ENCODE measurements around the gene POLA1. TPM values are rescaled to one million over a fixed set of nuclear protein-coding genes. Genes with fewer than 3 reads are reported as not detected.

POLA1 gene
- total RNA-seq, 1 donor from 2014 or later: 80.4 TPM

GRCh38 chrX:24658421-24658820 lies 35.3 kb upstream of the POLA1 start:
- no peaks in the 10 kb centered on the region for H3K36me3 Mint-ChIP-seq
- H3K27me3 Mint-ChIP-seq (ENCODE audit: insufficient read depth, low read depth): peaks cover 11% of the 10 kb centered on the region
- Histone ChIP-seq H3K9me3 (ENCODE audit: low read depth) (no peaks in the 10 kb centered on the region), H3K27me3 (no peaks in the 10 kb centered on the region), H3K79me2 (ENCODE audit: low read depth) (no peaks in the 10 kb centered on the region), H2AFZ (replicated peaks) (peak overlapping the region; percentile 78), H4K20me1 (ENCODE audit: low read depth) (no peaks in the 10 kb centered on the region), H3K4me2 (peak overlapping the region; percentile 61), H3K27ac (peak overlapping the region; percentile 24), H3K36me3 (no peaks in the 10 kb centered on the region), H3K4me3 (no peak overlapping the region), H3F3A (ENCODE audit: low read depth) (peaks cover 38% of the 10 kb centered on the region), H3K9ac (no peak overlapping the region), H3K4me1 (peaks cover 33% of the 10 kb centered on the region)
- no peak overlapping the region for H3K4me3 Mint-ChIP-seq
- peaks cover 4% of the 10 kb centered on the region for H3K9me3 Mint-ChIP-seq
- peak overlapping the region; percentile 64 for H3K27ac Mint-ChIP-seq
- H3K4me1 Mint-ChIP-seq: peaks cover 33% of the 10 kb centered on the region
- DNase-seq (ENCODE audit: low spot score): peak; percentile 48
- no peak for TF ChIP-seq CTCF (IDR thresholded peaks at IDR 0.05)
- TF ChIP-seq EZH2 (IDR thresholded peaks at IDR 0.05): no peak
- TF ChIP-seq EZH2phosphoT487 (IDR thresholded peaks at IDR 0.05): no peak

DNA sequence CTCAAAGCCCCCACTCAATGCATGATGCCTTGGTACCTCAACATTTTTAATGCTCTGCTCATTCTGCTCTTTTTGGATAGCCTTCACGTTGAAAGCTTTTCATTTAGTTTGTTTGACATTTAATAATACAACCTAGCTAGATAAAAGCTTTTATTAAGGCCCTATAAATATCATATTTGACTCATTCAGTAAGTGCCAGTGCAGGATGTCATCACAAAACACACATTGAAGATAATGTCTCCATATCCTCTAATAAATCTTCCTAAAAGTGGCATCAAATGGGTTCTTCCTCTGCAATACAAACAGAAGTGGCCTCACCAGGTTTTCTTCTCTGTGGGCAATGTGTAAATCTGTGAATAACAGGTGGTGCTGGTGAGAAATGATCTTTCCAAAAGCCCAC lies 34.6 kb upstream of the POLA1 start:
- H3K27ac Mint-ChIP-seq: no peak overlapping the region
- H4K20me1 ChIP-seq (ENCODE audit: low read depth): no peaks in the 10 kb centered on the region
- H3K4me3 ChIP-seq: no peak overlapping the region
- peaks cover 4% of the 10 kb centered on the region for H3K9me3 Mint-ChIP-seq
- peaks cover 38% of the 10 kb centered on the region for H3F3A ChIP-seq (ENCODE audit: low read depth)
- H3K9me3 ChIP-seq (ENCODE audit: low read depth): no peaks in the 10 kb centered on the region
- DNase-seq (ENCODE audit: low spot score): no peak
- H3K36me3 ChIP-seq: no peaks in the 10 kb centered on the region
- H3K27me3 Mint-ChIP-seq (ENCODE audit: insufficient read depth, low read depth): peaks cover 12% of the 10 kb centered on the region
- H3K4me1 ChIP-seq: peaks cover 33% of the 10 kb centered on the region
- peak overlapping the region; percentile 4 for H3K4me2 ChIP-seq
- H3K79me2 ChIP-seq (ENCODE audit: low read depth): no peaks in the 10 kb centered on the region
- H3K4me1 Mint-ChIP-seq: peaks cover 34% of the 10 kb centered on the region
- no peak overlapping the region for H3K9ac ChIP-seq
- no peak overlapping the region for H2AFZ ChIP-seq (replicated peaks)
- no peak overlapping the region for H3K4me3 Mint-ChIP-seq
- no peak overlapping the region for H3K27ac ChIP-seq
- H3K27me3 ChIP-seq: no peaks in the 10 kb centered on the region
- TF ChIP-seq CTCF (IDR thresholded peaks at IDR 0.05) (no peak), EZH2phosphoT487 (IDR thresholded peaks at IDR 0.05) (no peak), EZH2 (IDR thresholded peaks at IDR 0.05) (no peak)
- H3K36me3 Mint-ChIP-seq: no peaks in the 10 kb centered on the region

GRCh38 chrX:24659646-24660045 lies 34.1 kb upstream of the POLA1 start:
- no peak overlapping the region for H3K4me3 ChIP-seq
- peak overlapping the region; percentile 4 for H3K4me2 ChIP-seq
- no peak overlapping the region for H2AFZ ChIP-seq (replicated peaks)
- no peak for DNase-seq (ENCODE audit: low spot score)
- H3K27ac ChIP-seq: no peak overlapping the region
- H3K4me1 Mint-ChIP-seq: peaks cover 34% of the 10 kb centered on the region
- H3K9me3 Mint-ChIP-seq: peaks cover 4% of the 10 kb centered on the region
- H3K36me3 ChIP-seq: no peaks in the 10 kb centered on the region
- no peaks in the 10 kb centered on the region for H3K27me3 ChIP-seq
- no peak for TF ChIP-seq EZH2phosphoT487 (IDR thresholded peaks at IDR 0.05)
- TF ChIP-seq CTCF (IDR thresholded peaks at IDR 0.05): no peak
- H3K27ac Mint-ChIP-seq: no peak overlapping the region
- H3K4me1 ChIP-seq: peaks cover 33% of the 10 kb centered on the region
- no peak overlapping the region for H3K4me3 Mint-ChIP-seq
- no peaks in the 10 kb centered on the region for H3K36me3 Mint-ChIP-seq
- H3F3A ChIP-seq (ENCODE audit: low read depth): peaks cover 38% of the 10 kb centered on the region
- H3K27me3 Mint-ChIP-seq (ENCODE audit: insufficient read depth, low read depth): peaks cover 12% of the 10 kb centered on the region
- H3K9ac ChIP-seq: no peak overlapping the region
- no peaks in the 10 kb centered on the region for H3K79me2 ChIP-seq (ENCODE audit: low read depth)
- H4K20me1 ChIP-seq (ENCODE audit: low read depth): no peaks in the 10 kb centered on the region
- no peaks in the 10 kb centered on the region for H3K9me3 ChIP-seq (ENCODE audit: low read depth)

Data from neural progenitor cell (in vitro differentiated cells).